ENCODE results near the gene LOC128125822.
"Not testable (repeated sequence)": the region's sequence is repeated elsewhere in the genome, so short reads cannot be mapped to it uniquely, and the experiment has no call there.

Gene LOC128125822

GRCh38 chr6:63582579-63583231, 10.4 kb downstream of the LOC128125822 start:
- DNase-seq (ENCODE audit: low read depth), result no peak

- no peak for DNase-seq (ENCODE audit: low read depth)
Observed at GRCh38 chr6:63584125-63584514, 11.8 kb downstream of the LOC128125822 start.

- DNase-seq (ENCODE audit: low read depth), result no peak
Observed at GRCh38 chr6:63584566-63584965, 12.3 kb downstream of the LOC128125822 start.

GRCh38 chr6:63585652-63586051, 13.4 kb downstream of the LOC128125822 start:
- DNase-seq (ENCODE audit: low read depth), result not testable (repeated sequence)

- no peak for DNase-seq (ENCODE audit: low read depth)
Observed at GRCh38 chr6:63589952-63590411, 17.7 kb downstream of the LOC128125822 start.

GRCh38 chr6:63592886-63593285, 20.6 kb downstream of the LOC128125822 start:
- no peak for DNase-seq (ENCODE audit: low read depth)

GRCh38 chr6:63597141-63598048, 25.1 kb downstream of the LOC128125822 start:
- no peak for DNase-seq (ENCODE audit: low read depth)

GRCh38 chr6:63598049-63599036, 26.1 kb downstream of the LOC128125822 start:
- no peak for DNase-seq (ENCODE audit: low read depth)

- no peak for DNase-seq (ENCODE audit: low read depth)
Observed at GRCh38 chr6:63599243-63599642, 27.0 kb downstream of the LOC128125822 start.

GRCh38 chr6:63600136-63600535, 27.9 kb downstream of the LOC128125822 start:
- DNase-seq (ENCODE audit: low read depth), result no peak

GRCh38 chr6:63609231-63609630, 37.0 kb downstream of the LOC128125822 start:
- no peak for DNase-seq (ENCODE audit: low read depth)

GRCh38 chr6:63610944-63611343, 38.7 kb downstream of the LOC128125822 start:
- no peak for DNase-seq (ENCODE audit: low read depth)

- DNase-seq (ENCODE audit: low read depth), result no peak
Observed at GRCh38 chr6:63611560-63611959, 39.3 kb downstream of the LOC128125822 start.

- no peak for DNase-seq (ENCODE audit: low read depth)
Observed at GRCh38 chr6:63615590-63615989, 43.3 kb downstream of the LOC128125822 start.
